NCI-H146 (cell line): ENCODE results near the gene ST3GAL6.
A peak's percentile ranks its signal among the peaks of the same experiment; 100 is the strongest.

Experiments used
- DNase-seq: peaks from one replicate; lab custom pipeline; 2025; lab: John Stamatoyannopoulos, UW

ST3GAL6 gene, protein sequence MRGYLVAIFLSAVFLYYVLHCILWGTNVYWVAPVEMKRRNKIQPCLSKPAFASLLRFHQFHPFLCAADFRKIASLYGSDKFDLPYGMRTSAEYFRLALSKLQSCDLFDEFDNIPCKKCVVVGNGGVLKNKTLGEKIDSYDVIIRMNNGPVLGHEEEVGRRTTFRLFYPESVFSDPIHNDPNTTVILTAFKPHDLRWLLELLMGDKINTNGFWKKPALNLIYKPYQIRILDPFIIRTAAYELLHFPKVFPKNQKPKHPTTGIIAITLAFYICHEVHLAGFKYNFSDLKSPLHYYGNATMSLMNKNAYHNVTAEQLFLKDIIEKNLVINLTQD

DNA sequence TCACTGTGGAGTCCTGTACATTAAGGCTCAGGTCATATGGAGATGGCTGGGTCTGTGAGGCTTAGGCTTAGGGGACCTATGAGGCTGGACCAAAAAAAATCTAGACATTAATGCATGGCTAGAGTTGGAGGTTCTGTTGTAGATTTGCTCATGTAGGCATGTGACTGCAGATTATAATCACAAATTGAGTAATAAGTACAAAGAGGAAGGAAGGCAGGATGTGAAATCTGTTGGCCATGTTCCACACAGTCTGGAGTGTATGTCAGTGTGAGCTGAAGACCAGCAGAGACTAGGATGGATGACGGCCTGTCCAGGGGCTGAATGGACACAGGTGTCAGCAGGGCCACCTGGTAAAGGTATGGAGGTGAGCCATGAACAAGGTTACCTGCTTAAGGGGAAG lies at the start of gene ST3GAL6:
ST3GAL6 (plus strand) TSS at position 265 of the 400 bp plus-strand sequence. CDS start 5,101 bp downstream, outside the sequence.
- no peak for DNase-seq

DNA sequence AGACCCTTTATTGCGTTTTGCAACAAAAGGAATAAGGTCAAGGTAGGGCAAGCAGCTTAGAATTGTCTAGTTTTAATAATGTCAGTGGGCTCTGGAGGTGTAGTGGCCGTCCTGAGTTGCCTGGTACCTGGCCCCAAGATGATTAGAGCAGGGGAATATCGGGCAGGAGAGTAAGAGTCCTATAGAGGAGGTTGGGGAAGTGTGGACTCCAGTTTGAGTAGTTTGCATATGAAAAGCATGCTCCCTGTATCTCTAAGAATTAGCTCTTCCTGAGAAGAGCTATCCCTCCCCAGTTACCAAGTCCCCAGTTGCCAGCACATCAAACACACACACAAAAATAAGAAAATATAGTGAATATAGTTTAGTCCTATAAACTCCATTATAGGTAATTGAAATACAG lies 49.2 kb upstream of the ST3GAL6 start:
- DNase-seq: no peak

DNA sequence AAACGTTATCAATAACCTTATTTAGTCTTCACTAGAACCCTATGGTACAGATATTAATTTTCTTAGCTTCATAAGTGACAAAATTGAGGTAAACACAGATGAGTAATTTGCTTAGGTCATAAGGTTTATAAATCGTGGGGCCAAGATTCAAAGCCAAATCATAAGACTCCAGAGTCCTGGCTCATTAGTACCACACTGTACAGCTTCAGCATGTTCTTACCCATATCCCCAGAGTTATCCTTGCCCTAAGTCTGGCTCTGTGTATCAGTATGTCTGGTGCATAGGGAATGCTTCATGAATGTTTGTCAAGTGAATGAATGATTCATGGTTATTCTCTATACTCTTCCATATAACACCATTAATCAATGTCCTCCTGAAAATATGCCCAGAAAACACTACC lies 45.6 kb upstream of the ST3GAL6 start:
- no peak for DNase-seq

DNA sequence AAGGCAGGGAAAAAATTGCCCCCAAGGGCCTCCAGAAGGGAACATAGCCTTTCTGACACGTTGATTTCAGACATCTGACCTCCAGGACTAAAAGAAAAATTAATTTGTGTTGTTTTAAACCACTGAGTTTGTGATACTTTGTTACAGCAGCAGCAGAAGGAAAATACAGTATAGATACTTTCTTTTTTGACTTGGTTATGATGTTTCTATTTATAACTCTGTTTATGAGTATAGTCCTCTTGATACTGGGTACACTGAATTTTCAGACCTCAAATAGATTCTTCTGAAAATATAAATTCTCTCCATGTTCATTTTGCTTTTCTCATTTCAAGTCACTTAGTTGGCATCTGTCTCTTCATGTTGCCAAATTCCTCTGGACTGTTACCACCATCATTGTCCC lies 44.4 kb upstream of the ST3GAL6 start:
- no peak for DNase-seq

GRCh38 chr3:98721776-98722175 lies 41.4 kb upstream of the ST3GAL6 start:
- DNase-seq: no peak

DNA sequence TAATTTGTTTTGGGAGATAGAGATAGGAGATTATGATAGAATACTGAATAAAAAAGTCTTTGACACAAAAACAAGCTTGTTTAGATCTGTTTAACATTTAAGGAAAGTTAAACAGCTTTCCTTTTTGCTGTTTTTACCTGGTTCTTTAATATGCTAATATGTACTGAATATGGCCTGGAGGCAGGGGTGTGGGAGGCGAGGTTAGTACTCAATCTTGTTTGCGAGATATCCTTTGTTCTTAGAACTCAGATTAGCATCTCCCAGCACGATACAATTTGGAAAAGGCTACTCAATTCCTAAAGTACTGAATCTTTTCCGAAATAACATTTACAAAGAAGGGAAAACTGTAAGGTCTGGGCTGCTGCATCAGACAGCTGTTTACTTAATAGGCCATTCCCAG lies 40.8 kb upstream of the ST3GAL6 start:
- DNase-seq: no peak

DNA sequence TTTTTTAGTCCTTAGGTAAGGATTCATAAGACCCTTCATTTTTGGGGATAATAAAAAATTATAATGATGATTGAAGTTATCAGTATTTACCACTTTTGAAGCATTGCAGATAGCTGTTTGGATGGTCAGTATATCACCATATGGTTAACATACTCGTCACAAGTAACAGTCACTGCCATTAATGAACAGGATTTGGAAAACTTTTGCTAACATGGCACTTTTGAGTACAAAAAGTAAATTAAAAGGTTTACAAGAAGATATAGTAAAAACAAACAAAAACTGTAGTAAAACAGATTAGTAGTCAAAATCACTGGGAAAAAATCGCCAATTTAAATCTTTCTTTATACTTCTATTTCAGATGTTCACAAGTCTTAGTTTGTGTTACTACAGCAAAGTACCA lies 37.8 kb upstream of the ST3GAL6 start:
- DNase-seq: no peak

DNA sequence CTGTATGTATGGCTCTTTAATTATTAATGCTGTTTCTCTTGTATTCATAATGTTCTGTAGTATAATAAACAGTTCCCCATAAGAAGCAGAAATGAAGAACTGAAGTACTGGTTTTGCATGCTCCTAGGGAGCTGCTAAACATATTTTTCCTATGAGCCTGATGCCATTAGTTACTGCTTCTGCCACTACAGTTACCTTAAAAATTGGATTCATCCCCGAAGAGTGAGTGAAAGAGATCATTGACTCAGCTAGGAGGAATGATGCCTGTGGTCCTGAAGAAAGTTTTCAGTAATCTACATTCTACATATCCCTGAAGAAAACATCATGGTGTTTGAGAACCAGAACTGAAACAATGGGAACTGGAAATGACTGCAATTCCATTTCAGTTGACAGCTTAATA lies 37.1 kb upstream of the ST3GAL6 start:
- no peak for DNase-seq

DNA sequence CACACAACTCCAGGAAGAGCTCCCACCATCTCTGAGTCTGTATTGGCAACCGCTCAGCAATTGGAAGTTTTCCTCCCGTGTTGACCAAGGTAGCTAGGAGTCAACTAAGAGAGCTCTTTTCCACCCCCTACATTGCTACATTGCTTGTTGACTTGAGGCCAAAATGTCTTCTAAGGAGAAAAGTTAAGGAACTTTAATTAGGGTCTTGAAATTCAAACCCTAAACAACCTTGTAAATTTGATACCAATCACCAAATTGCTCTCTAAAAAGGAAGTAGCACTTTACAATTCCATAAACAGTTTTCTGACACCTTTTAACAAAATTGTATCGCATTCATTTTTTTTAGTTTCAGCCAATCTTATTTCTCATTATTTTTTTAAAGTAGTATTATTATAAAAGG lies 35.5 kb upstream of the ST3GAL6 start:
- no peak for DNase-seq

DNA sequence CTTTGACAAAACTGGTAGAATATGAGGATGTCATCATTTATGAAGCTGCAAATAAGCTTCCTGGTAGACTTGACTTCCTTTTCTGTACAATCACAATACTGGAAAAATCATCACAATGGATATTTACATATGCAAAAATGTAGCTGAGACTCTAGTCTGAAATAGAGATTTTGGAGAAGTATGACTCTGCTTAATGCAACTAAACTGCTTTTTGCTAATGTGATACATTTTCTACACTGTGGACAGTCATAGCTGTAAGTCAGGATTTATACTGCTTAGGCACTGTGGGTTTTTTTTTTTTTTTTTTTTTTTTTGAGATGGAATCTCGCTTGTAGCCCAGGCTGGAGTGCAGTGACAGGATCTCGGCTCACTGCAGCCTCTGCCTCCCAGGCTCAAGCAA lies 34.5 kb upstream of the ST3GAL6 start:
- no peak for DNase-seq

DNA sequence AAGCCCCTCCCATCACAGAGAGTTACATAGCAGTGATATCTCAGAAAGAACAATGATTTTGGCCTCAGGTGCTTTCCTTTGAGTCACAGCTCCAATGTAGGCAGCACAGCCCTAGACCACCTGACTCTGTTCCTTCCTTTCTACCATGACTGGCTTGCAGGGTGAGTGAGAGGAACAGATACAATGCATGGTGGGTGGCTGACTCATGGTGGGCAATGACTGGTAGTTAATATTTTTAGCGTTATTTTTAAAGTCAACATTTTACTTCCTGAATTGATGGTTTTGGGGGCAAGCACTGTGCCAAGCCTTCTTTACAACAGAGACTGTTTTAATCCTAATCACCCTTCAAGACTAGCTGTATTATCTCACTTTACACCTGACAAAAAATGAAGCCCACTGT lies 32.8 kb upstream of the ST3GAL6 start:
- DNase-seq: no peak

- DNase-seq: no peak
These were observed 32.1 kb upstream of the ST3GAL6 start for GRCh38 chr3:98730886-98731537.

- DNase-seq: no peak
These were observed 31.3 kb upstream of the ST3GAL6 start for GRCh38 chr3:98731720-98732285.

- peak; percentile 60 for DNase-seq
These were observed 30.7 kb upstream of the ST3GAL6 start for GRCh38 chr3:98732286-98733052.

DNA sequence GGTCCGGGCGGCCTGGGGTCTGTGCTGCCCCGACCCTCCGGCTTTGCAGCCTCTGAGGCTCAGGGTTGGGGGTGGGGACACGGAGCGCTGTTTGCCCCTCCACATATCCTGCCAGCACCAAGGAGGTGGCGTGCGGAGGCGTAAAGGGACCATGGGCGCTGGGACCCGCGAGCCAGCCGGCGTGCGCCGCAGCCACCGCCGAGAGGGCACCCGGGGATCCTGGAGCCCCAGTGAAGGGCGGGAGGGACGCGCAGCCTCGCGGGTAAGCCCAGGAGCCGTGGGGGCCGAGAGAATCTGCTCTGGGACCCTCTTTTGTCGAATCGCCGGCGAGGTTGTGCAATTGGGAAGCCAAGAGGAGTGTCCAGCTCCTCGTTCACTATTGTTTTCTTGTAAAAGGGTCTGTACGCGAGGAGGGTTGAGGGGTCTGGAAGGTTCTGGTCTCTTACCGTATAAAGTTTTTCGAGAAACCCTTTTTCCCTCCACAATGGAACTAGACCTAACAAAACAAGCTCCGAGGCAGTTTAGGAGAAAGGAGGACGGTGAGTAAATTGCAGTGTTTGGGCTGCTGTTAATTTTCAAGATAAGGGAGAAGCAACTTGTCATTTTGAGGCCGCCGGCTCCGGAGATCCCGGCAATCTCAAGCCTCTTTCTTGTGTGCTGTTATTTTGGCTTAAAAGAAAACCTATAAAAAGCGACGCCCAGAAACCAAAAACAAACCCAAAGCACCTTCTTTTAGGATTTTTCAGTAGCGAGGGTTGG lies 29.9 kb upstream of the ST3GAL6 start:
- peak; percentile 4 for DNase-seq

- DNase-seq: no peak
These were observed 29.3 kb upstream of the ST3GAL6 start for GRCh38 chr3:98733812-98734281.

- DNase-seq: no peak
These were observed 28.8 kb upstream of the ST3GAL6 start for GRCh38 chr3:98734306-98734705.

- no peak for DNase-seq
These were observed 28.4 kb upstream of the ST3GAL6 start for GRCh38 chr3:98734735-98735134.

GRCh38 chr3:98735296-98735695 lies 27.8 kb upstream of the ST3GAL6 start:
- DNase-seq: no peak

- no peak for DNase-seq
These were observed 27.3 kb upstream of the ST3GAL6 start for GRCh38 chr3:98735761-98736269.

GRCh38 chr3:98737301-98737700 lies 25.8 kb upstream of the ST3GAL6 start:
- no peak for DNase-seq

DNA sequence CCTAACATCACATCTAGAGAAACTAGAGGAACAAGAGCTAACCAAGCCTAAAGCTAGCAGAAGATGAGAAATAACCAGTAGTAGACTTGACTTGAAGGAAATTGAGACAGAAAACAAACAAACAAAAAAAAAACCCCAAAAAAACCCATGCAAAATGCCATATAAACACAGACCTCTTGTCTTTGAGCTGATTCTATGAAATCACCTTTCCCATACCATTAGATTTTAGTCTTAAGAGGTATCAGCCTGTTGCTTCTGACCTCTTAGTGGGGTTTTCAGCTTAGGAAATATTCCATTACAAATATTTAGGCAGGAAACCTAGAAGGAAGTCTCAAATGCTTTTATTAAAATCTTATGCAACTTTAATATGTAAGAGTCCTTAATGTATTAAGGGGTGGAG lies 23.9 kb upstream of the ST3GAL6 start:
- DNase-seq: no peak
